GM23248 (cell line): Measurements from ENCODE around the gene LPIN1. TPM values are rescaled to one million over a fixed set of nuclear protein-coding genes. Genes with fewer than 3 reads are reported as not detected.
A peak's percentile ranks its signal among the peaks of the same experiment; 100 is the strongest.

Experiments
- DNase-seq: peaks from one replicate; pipeline ENCODE4 v3.0.0-alpha.2; 2015
- H2AFZ ChIP-seq: fragments of 200-600 bp; sonication (generic); 2 replicates; pipeline ENCODE4 v1.6.1; 2016; ENCODE audit warnings: antibody characterized with exemption
- H3F3A ChIP-seq: fragments of 200-600 bp; sonication (generic); 2 replicates; pipeline ENCODE4 v1.6.1; 2016; ENCODE audit warnings: mild to moderate bottlenecking, antibody characterized with exemption, mixed run types; ENCODE audit not compliant: insufficient read depth
- H3K27ac ChIP-seq: fragments of 200-600 bp; sonication (generic); 2 replicates; pipeline ENCODE4 v1.5.1; 2016; ENCODE audit warnings: mild to moderate bottlenecking
- H3K27me3 ChIP-seq: fragments of 200-600 bp; sonication (generic); replicated peaks from 2 replicates; pipeline ENCODE4 v1.6.1; 2016; ENCODE audit warnings: mild to moderate bottlenecking; ENCODE audit not compliant: insufficient read depth
- H3K36me3 ChIP-seq: fragments of 200-600 bp; sonication (generic); 2 replicates; pipeline ENCODE4 v1.6.1; 2016; ENCODE audit warnings: low read depth, mild to moderate bottlenecking
- H3K4me1 ChIP-seq: fragments of 200-600 bp; sonication (generic); 2 replicates; pipeline ENCODE4 v1.6.1; 2016; ENCODE audit warnings: mild to moderate bottlenecking; ENCODE audit not compliant: insufficient read depth
- H3K4me2 ChIP-seq: fragments of 200-600 bp; sonication (generic); one replicate; pipeline ENCODE4 v1.6.1; 2016; ENCODE audit warnings: mild to moderate bottlenecking; ENCODE audit not compliant: unreplicated experiment
- H3K4me3 ChIP-seq: fragments of 200-600 bp; sonication (generic); 2 replicates; pipeline ENCODE4 v1.5.1; 2016; ENCODE audit warnings: mild to moderate bottlenecking
- H3K79me2 ChIP-seq: fragments of 200-600 bp; sonication (generic); 2 replicates; pipeline ENCODE4 v1.6.1; 2016; ENCODE audit warnings: mild to moderate bottlenecking; ENCODE audit not compliant: insufficient read depth
- H3K9ac ChIP-seq: fragments of 200-600 bp; sonication (generic); 2 replicates; pipeline ENCODE4 v1.6.1; 2016; ENCODE audit warnings: mild to moderate bottlenecking
- H3K9me2 ChIP-seq: fragments of 200-600 bp; sonication (generic); 2 replicates; pipeline ENCODE4 v1.6.1; 2016; ENCODE audit warnings: mixed run types, mild to moderate bottlenecking, moderate library complexity; ENCODE audit not compliant: insufficient read depth
- H3K9me3 ChIP-seq: fragments of 200-600 bp; sonication (generic); one replicate; pipeline ENCODE4 v1.6.1; 2017; ENCODE audit warnings: low read depth
- H4K20me1 ChIP-seq: fragments of 200-600 bp; sonication (generic); 2 replicates; pipeline ENCODE4 v1.6.0; 2016; ENCODE audit not compliant: insufficient read depth
- EZH2 ChIP-seq: fragments of 200-600 bp; sonication (generic); IDR thresholded peaks from 2 replicates; pipeline ENCODE4 v1.6.1; 2018; ENCODE audit warnings: antibody characterized with exemption, mild to moderate bottlenecking; ENCODE audit not compliant: insufficient read depth, poor library complexity, severe bottlenecking
- EZH2phosphoT487 ChIP-seq: fragments of 200-600 bp; sonication (generic); IDR thresholded peaks from 2 replicates; pipeline ENCODE4 v1.6.1; 2018; ENCODE audit warnings: antibody characterized with exemption, moderate library complexity, mild to moderate bottlenecking, low read depth; ENCODE audit not compliant: insufficient read depth
- WGBS, 2 experiments: methylation state at CpG; one replicate each; pipeline ENCODE4 v1.1.6; 2015 to 2017; ENCODE audit warnings: low lambda C conversion rate in 2 of 2, low coverage in 1 of 2; ENCODE audit errors: missing lambda C conversion rate in 2 of 2; 5-methylcytosine and 5-hydroxymethylcytosine counted together
- in situ Hi-C: fragments of 300-500 bp; cut with MboI; formaldehyde crosslinking; loops from 2 replicates; pipeline ENCODE4 v1.15.0; 2020
- polyA plus RNA-seq: library from polyadenylated mRNA; unstranded; fragments of >200 nt; fragmentation: Nextera tagmentation; extraction: Ambion mirVana; gene quantifications from 2 replicates; pipeline ENCODE4 v1.2.1, GENCODE V29; 2016
- total RNA-seq: library from RNA; depleted of rRNA; stranded (reverse); fragments of >200 nt; shearing (Covaris generic); gene quantifications from 2 replicates; pipeline ENCODE4 v1.2.3, GENCODE V29; 2014

LPIN1 gene
- total and polyA plus RNA-seq, 2 experiments from 2014 or later = 11.2 to 12.6 TPM

- no peak for DNase-seq
- Histone ChIP-seq H3K9ac (no peak overlapping the region), H3K4me1 (peaks cover 17% of the 10 kb centered on the region), H3K27ac (no peak overlapping the region), H3K4me3 (no peak overlapping the region), H3K4me2 (no peak overlapping the region), H3F3A (peaks cover 12% of the 10 kb centered on the region), H2AFZ (no peak overlapping the region), H4K20me1 (no peaks in the 10 kb centered on the region), H3K79me2 (peaks cover 15% of the 10 kb centered on the region), H3K36me3 (no peaks in the 10 kb centered on the region), H3K9me3 (no peaks in the 10 kb centered on the region), H3K27me3 (no peaks in the 10 kb centered on the region), H3K9me2 (no peaks in the 10 kb centered on the region)
- in situ Hi-C loops = no loop called here
- 96% methylated on average over 7 of the region's 7 CpGs for WGBS, 2 experiments
- TF ChIP-seq EZH2phosphoT487 = no peak
Measured at GRCh38 chr2:11743366-11743765, 3.1 kb upstream of the LPIN1 start.

GRCh38 chr2:11743846-11744553 is 2.4 kb upstream of the LPIN1 start:
- Histone ChIP-seq H3K9me2 (no peaks in the 10 kb centered on the region), H3F3A (peaks cover 6% of the 10 kb centered on the region), H2AFZ (peak overlapping the region; percentile 97), H3K4me3 (peak overlapping the region; percentile 57), H3K27ac (0 out of 2 replicates have a peak overlapping the region, but pooled peaks have one; percentile 26), H3K4me1 (peaks cover 11% of the 10 kb centered on the region), H3K79me2 (peaks cover 22% of the 10 kb centered on the region), H3K27me3 (no peaks in the 10 kb centered on the region), H3K36me3 (no peaks in the 10 kb centered on the region), H4K20me1 (no peaks in the 10 kb centered on the region), H3K4me2 (peak overlapping the region; percentile 81), H3K9me3 (no peaks in the 10 kb centered on the region), H3K9ac (peak overlapping the region; percentile 61)
- TF ChIP-seq EZH2phosphoT487 (no peak), EZH2 (no peak)
- DNase-seq = peak; percentile 100
- in situ Hi-C loops = no loop called here
- 12 to 15% methylated on average over 10 of the region's 10 CpGs for WGBS, 2 experiments

DNA sequence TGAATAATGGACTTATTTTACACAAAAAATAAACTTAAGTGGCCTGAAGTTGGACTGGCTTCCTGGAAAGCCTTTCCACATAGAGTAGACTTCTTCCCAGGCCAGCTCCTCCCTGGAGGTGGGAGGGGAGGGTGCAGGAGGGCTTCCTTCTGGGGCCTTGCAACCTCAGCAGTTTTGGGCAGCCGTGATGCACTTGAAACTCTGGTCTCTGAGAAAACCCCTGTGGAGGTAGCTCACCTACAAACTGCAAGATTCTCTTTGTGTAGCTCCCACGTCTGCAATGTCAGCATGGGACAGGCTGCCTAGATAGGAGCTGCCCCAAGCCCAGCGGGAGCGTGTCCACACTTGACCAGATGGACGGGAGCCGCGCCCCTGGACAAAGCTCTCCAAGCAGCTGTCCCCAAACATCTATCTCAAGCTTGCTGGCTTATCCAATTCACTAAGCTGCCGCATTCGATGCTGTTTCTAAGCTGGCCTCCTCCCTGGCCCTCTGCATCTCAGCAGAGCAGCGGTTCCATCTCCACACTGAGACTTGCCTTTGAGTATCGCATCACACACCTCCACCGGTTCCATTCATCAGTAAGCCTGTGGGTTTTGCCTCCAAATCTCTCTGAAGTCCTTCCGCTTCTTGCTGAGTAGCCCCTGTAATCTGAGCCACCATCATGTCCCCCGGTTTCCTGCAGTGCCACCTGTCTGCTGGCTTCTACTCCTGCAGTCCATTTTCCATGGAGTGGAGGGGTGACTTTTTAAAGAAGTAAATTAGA is 1.6 kb upstream of the LPIN1 start:
- Histone ChIP-seq H3K36me3 (no peaks in the 10 kb centered on the region), H2AFZ (peak overlapping the region; percentile 97), H3K4me3 (peak overlapping the region; percentile 57), H3K4me2 (peak overlapping the region; percentile 81), H4K20me1 (no peaks in the 10 kb centered on the region), H3K9me3 (no peaks in the 10 kb centered on the region), H3K79me2 (peaks cover 30% of the 10 kb centered on the region), H3K27ac (0 out of 2 replicates have a peak overlapping the region, but pooled peaks have one; percentile 26), H3K4me1 (peaks cover 6% of the 10 kb centered on the region; the same call in 1 of the 2 replicates), H3K9ac (peak overlapping the region; percentile 61), H3K27me3 (no peaks in the 10 kb centered on the region), H3K9me2 (no peaks in the 10 kb centered on the region), H3F3A (no peaks in the 10 kb centered on the region)
- no peak for TF ChIP-seq EZH2
- TF ChIP-seq EZH2phosphoT487 = no peak
- WGBS, 2 experiments = 76 to 82% methylated on average over 14 of the region's 14 CpGs
- DNase-seq = peak; percentile 45
- in situ Hi-C loops = no loop called here

GRCh38 chr2:11745613-11746375 is 638 bp upstream of the LPIN1 start:
- Histone ChIP-seq H3K9me2 (no peaks in the 10 kb centered on the region), H2AFZ (peak overlapping the region; percentile 90), H3K4me2 (peak overlapping the region; percentile 44), H3K36me3 (no peaks in the 10 kb centered on the region), H3K9ac (peak overlapping the region; percentile 87), H3K27ac (no peak overlapping the region), H3K79me2 (peaks cover 39% of the 10 kb centered on the region), H3K4me3 (peak overlapping the region; percentile 75), H3K9me3 (no peaks in the 10 kb centered on the region), H3K4me1 (peaks cover 6% of the 10 kb centered on the region; the same call in 1 of the 2 replicates), H3K27me3 (no peaks in the 10 kb centered on the region), H4K20me1 (no peaks in the 10 kb centered on the region), H3F3A (no peaks in the 10 kb centered on the region)
- 48 to 52% methylated on average over 27 of the region's 27 CpGs for WGBS, 2 experiments
- in situ Hi-C loops = no loop called here
- DNase-seq = no peak
- no peak for TF ChIP-seq EZH2phosphoT487
- TF ChIP-seq EZH2 = no peak
